VCaP (cell line): Measurements from ENCODE around the gene CEP72.
A peak's percentile ranks its signal among the peaks of the same experiment; 100 is the strongest.

Source experiments
- H3K27ac ChIP-seq: fragments of 450-650 bp; 2 replicates; pipeline ENCODE4 v1.5.1; 2017
- CTCF ChIP-seq: fragments of 450-650 bp; conservative IDR thresholded peaks from 2 replicates; pipeline ENCODE4 v1.5.1; 2017; ENCODE audit warnings: mild to moderate bottlenecking, moderate library complexity

Gene CEP72

DNA sequence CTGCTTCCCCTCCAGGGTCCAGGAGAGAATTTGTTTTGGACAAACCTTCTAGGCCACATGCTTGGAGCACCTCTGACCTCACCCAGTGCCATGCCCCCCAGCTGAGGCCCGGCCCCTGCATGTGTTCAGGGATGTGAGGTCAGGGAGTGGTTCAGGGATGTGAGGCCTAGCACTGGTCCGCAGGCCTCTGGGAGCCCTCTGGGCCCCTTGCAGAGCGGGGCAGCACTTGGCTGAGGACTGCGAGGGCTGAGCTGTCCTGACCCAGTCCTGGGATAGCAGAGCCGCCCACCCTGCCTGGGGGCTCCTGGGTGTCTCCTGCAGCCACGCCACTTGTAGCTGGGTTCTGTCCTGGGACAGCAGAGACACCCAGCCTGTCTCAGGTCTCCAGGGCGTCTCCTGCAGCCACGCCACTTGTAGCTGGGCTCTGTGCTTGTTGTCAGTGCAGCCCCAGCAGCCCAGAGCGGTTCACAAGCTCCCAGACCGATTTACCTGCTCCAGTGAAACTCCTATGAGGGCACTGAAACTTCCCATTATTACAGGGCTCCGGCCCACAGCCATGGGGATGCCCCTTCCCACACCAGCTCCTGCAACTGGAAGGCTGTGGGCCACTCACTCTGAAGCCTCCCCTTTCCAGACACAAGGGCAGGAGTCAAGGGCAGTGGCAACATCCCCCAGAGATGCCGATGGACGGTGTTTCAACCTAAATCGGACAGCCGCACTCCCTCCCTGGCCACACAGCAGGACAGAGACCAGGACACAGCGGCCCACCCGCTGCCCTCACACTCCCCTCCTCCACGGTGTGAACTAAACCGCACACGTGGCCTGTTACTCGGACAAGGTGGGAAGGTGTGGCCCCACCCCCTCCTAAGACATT lies 5.4 kb upstream of the CEP72 start:
- no peak overlapping the region for H3K27ac ChIP-seq
- no peak for TF ChIP-seq CTCF

DNA sequence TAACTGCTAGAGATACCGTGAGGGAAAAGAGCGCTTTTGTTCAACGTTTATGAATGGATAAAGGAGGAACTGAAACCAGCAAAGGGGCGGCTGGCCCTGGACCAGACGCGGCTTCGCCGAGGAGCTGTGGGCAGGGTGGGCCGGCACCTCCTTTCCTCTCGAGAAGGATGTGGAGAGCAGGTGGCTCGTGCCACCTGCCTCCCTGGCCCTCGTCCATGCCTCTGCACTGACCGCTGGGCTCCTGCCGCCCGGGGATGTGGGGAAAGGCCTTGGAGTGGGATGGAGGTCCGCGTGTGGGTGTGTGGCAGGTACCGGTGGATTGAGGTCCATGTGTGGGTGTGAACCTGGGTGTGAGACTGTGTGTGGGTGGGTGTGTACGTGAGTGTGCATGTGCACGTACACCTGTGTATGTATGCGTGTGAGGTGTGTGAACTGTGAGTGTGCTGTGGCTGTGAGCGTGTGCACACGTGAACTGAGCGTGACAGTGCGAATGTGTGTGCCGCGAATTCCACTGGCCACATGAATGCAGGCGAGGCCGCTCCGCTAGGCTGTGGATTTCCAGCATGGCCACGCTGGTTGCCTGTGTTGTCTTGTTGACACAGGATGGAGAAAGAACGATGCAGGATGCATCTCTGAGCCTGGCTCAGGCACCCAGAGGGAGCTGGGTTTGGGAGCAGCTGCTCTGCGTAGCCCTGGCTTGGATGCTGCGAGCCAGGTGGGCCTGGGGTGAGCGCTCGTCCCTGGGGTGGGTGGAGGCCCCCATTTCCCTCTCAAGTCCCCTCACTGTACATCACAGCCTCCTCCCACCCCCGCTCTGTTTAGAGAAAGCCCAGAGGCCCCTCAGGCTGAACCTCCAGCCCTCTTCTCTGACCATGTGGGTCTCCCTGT lies 4.4 kb upstream of the CEP72 start:
- H3K27ac ChIP-seq: no peak overlapping the region
- TF ChIP-seq CTCF: no peak

DNA sequence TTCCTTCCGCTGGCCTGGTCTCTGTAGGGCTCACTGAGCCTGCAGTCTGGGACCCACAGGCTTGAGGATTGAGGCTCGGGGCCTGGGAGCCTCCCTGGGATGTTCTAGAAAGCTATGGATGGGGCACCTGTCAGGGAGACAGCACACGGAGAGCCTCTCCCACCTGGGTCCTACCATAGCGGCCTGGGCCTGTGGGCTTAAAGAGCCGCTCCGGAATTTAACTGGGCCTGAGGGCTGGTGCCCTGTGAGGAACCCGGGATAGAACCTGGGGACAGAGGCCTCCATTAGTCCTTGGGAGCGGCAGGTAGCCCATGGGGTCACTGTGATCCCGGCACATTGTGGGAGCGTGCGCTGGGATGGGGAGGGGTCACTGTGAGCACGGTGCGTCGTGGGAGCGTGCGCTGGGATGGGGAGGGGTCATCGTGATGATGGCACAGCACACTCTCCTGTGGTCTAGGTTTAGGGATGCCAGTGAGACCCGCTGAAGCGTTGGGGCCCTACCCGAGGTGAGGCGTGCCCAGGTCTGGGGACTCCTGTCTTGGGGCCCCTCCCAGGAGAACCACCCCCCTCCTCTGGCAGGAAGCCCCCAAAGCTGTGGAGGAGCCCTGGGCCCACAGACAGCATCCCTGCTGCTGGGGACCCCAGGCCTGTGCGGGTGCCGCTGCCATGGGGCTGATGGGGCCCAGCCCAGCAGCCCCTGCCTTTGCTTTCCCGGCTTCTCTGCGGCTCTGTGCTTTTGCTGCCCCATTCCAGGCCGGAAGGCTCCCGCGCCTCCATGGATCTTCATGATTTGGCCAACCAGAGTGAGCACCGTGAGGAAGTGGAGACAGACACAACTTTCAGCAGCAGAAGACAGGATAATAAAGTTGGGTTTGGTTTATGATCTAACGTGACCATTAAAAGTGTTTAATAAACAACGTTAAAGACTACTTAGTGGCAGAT lies 3.4 kb upstream of the CEP72 start:
- peak overlapping the region; percentile 29; the same call in 1 of the 2 replicates for H3K27ac ChIP-seq
- no peak for TF ChIP-seq CTCF

GRCh38 chr5:609506-609905 lies 2.6 kb upstream of the CEP72 start:
- TF ChIP-seq CTCF: no peak
- peak overlapping the region; percentile 29; the same call in 1 of the 2 replicates for H3K27ac ChIP-seq

DNA sequence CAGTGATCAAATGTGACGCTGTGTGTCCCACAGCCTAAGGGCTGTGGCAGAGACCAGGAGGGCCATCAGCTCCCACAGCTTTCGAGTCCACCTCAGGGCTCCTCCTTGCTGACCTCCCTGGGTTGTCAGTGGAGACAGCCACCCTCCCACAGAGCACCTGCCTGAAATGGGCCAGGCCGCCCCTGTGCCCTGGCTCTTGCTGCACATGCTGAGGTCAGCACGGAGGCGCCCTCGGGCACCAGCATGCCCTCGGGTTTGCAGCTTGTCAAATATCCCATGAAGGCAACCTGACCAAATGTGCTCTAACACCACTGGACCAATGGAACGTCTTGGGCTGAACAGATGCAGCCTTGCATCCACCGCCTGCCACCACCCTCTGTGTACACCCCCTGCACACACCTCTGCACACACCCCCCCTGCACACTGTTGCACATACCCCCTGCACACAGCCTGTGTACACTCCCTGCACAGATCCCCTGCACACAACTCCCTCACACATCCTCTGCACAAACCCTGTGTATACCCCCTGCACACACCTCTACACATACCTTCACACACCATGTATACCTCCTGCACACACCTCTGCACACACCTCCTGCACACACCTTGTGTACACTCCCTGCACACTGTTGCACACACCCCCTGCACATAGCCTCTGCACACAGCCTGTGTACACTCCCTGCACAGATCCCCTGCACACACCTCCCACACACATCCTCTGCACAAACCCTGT lies 2.0 kb upstream of the CEP72 start:
- H3K27ac ChIP-seq: peak overlapping the region; percentile 29; the same call in 1 of the 2 replicates
- no peak for TF ChIP-seq CTCF

DNA sequence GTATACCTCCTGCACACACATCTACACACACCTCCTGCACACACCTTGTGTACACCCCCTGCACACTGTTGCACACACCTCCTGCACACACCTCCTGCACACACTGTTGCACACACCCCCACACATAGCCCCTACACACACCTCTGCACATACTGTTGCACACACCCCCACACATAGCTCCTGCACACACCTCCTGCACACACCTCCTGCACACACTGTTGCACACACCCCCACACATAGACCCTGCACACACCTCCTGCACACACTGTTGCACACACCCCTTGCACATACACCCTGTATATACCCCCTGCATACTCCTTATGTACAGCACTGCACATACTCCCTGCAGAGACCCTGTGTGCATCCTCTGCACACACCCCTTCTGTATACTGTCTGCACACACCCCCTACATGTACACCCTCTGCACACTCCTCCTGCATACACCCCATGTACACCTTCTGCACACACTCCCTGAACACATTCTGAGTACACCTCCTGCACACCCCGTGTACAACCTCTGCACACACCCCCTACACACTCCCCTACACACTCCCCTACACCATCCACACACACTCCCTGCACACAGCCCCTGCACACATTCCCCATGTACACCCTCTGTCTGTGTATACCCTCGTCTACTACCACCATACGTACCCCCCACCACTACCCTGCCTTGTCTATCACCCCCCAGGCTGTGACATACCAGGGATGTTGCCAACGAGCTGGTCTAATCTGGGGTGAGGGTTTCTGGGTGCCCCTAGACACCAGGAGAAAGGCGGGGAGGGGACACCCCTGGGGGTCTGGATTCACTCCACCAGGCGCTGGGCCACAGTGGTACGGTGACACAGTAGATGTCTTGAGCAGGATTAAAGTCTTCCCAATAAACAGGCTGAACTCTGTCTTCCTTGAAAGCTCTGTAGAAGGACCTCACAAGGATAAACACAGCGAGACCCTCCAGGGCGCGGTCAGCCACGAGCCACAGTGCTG lies 1.1 kb upstream of the CEP72 start:
- H3K27ac ChIP-seq: peak overlapping the region; percentile 78; the same call in 1 of the 2 replicates
- no peak for TF ChIP-seq CTCF
